GM21515 (cell line): Measurements from ENCODE around the gene MAGI1.

ENCODE experiments used
- ATAC-seq: cut with Tn5 transposase; IDR thresholded peaks from one replicate; pipeline ENCODE4 v1.9.1; 2021; ENCODE audit not compliant: unreplicated experiment

MAGI1 gene

DNA sequence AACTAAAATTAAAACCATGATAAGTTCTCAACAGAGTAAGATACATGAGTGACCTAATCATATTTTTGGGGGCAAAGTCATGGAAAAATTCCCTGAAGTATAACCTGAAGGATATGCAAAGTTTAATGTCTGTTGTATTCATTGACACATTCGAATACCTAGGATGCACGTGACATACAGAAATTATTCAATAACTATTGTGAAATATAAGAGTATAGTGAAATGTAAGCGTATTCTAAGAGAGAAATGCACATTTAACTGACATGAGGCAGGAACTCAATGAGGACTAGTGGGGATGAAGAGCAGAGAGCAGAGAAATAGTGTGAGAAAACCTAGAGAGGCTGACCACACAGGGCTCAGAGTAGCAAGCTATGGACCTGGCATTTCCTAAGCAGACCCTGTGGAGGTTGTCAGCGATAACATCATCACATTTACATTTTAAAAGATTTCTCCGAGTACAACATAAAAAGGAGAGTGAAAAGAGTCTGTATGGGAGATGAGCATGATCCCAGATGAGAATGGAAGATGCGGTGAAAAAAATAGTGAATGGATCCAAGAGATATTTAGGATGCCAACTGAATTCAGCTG is 588.8 kb downstream of the MAGI1 start:
- no peak for ATAC-seq

DNA sequence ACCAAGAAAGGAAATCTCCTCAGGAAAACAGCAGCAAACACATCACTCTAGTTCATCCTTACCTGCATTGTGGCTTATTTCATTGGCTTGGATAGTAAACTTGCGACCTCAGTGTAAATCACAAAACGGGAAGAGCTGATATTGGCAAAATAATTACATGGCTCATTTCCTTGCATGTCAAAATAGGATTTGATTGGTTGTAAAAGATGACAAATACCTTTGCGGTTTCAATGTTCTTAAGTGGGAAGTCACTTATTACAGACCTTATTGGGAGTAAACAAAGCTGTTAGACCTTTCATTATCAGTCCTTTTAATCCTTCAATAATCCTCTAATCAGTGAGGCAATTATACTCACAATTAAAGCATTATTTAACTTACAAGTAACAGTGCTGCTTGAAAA is 590.6 kb downstream of the MAGI1 start:
- no peak for ATAC-seq

DNA sequence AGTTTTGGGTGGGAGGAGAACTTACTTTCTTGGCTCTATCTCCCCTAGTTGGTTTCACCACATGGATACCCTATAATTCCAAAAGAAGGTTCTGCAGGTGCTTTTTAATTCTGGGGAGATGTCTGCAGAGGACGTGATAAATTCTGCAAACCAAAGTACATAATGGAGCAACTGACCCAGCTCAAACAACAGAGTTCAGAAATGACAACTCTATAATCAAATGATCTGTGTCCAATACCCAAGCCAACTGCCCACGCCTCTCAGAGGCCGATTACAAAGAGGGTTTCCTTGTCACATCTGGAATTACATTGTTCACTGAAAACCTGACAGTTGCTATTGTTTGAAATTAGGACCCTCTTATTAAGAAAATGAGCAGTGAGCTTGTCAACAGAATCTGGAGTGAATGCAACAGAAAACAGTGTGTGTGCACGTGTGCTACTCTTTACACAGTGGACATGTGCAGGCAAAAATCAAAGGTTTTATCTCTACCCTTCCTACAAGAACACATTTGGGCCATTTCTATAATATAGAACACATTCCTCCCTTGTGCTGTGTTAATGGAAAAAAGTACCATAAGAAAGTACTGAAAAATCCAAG is 593.0 kb downstream of the MAGI1 start:
- no peak for ATAC-seq

DNA sequence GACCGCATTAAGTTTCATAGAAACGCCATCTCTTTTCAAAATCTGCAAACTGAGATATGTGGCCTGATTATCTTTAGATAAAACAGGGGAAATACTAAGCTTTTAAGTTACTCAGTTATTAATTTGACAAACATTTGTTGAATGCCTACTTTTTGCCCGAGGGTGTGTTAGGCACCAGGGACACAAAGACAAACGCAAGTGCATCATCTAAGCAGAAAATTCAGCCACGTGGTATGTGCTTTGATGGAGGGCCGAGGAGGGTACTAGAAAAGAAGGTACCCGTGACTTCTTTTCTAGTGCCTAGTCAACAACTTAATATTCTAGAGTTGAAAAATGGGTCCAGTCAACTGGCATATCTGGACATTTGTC is 594.3 kb downstream of the MAGI1 start:
- ATAC-seq, result no peak

DNA sequence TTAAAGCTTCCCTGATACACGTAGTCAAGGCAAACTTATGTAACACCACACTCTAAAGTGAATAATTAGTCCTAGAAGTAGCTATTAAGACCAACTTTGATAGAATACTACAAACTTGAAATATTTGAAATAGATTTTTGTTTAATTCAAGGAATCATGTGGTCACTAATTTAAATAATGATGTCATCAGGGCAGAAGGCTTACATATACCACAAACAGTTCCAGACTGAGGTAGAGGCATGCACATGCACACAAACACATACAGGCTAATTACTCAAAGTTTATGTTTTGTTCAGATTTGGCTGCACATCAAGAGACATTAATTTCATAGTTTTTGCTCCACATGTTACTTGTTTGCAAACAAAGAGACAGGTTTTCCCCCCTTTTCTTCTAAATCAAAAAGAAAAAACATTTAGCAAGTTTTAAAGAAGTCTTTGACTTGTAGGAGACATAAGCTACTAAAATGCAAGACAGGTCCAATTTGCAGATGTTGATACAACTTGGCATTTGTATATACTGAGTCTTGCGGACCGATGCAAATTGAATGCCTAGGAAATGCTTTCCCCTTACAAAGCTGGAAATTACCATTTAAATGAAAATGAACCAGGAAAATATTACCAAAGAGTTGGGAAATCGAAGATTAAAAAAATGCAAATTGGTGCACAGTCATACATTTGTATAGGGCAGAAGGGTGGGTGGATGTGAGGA is 594.8 kb downstream of the MAGI1 start:
- ATAC-seq, result no peak

DNA sequence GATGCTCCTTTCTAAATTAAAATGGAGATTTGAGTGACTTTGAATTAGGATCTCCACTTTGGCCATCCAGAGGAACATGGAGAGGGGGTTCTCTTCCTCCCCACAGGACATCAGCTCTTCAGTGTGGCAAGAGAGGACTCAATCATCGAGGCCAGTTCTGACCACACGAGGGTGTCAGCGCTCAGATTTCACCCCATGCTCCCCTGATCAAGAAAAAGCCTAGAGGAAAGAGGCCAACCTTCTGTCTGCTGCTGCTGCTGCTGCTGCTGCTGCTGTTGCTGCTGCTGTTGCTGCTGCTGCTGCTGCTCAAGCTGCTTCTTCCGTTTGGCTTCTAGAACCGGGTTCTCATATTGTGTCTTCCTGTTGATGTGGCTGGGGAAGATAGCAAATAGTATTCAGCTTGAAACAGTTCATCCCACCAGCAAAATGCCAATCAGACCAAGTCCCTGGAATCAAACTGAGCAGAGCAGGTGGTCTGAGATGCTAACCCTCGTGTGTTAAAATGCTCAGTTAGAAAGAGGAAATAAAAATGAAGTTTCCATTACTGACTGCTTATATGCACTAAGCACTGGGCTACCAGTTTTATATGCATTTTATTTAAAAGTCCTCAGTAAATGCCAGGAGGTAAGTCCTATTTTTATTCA is 599.0 kb downstream of the MAGI1 start:
- no peak for ATAC-seq

DNA sequence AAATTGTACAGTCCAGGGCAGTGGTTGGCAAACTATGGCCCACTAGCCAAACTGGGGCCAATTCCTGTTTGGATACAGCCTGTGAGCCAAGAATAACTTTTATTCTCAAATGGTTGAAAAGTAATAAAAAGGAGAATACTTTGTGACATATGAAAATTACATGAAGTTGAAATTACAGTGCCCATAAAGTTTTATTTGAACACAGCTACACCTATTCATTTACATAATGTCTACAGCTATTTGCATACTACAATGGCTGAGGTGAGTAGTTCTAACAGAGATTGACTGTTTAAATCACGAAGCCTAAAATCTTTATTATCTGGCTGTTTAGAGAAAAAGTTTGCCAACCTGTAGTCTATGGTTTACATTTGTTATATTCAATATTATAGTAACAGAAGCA is 600.1 kb downstream of the MAGI1 start:
- no peak for ATAC-seq

DNA sequence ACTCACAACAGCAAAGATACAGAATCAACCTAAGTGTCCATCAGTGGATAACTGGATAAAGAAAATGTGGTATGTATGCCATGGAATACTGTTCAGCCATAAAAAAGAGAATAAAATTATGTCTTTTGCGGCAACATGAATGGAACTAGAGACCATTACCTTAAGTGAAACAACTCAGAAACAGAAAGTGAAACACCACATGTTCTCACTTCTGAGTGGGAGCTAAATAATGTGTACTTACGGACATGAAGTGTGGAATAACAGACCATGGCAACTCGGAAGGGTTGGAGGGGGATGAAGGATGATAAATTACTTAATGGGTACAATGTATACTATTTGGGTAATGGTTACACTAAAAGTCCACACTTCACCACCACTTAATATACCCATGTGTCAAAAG is 600.6 kb downstream of the MAGI1 start:
- no peak for ATAC-seq

DNA sequence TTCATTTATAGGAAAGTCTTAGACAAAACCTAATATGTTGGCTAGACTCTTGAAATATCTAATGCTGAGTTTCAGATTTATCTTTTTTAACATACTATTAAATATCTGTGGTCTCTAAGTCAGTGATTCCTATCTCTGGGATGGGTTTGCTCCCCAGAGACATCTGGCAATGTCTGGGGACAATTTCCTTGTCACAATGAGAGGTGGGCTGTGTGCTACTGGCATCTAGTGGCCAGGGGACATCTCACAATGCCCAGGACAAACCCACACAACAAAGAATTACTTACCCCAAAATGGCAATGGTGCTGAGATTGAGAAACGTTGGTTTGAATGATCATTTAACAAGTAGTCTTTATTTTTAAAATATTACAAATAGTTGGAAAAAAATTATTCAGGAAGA is 602.1 kb downstream of the MAGI1 start:
- no peak for ATAC-seq

DNA sequence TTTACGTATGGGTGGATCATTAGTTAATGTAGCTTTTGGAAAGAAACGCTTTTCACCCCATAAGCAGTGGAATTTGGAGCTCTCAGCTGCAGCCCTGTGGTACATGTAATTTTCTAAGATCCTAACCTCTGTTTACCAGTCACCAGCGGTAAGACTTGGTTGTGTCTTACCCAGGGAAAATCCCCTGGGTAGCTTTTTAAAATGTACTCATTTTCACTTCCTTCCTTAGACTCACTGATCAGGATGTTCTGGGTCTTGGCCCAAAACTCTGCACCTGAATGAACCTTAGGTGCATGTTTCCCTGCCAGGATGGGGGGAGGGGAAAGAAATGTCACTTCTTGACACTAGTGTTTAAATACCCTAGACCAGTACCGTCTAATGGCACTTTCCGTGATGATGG is 605.2 kb downstream of the MAGI1 start:
- no peak for ATAC-seq

DNA sequence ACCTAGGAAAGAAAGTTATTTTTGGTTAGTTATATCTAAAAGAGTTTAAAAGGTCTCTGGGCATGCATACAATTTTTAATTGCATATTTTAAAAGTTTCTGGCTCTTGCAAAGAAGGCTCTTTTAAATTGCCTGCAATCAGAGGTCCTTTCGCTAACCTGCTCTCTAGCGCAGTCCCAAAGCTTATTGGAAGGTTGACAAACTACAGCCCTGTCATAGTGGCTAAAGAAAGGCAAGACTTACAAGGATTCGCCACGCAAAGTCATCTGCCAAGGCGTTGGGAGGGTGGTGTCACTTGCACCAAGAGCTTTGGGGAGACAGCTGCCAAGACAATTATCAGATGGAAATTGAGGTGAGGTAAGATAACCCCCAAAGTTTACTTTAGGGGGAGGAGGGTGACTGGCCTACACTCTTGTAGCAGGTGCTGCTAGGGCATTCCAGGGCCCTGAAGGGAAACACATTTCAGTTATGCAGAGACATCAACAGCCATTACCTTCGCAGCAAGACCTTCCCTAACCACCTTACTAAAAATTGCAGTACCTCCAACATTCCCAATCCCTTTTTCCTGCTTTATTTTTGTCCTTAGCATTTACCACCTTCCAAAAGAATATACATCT is 606.2 kb downstream of the MAGI1 start:
- ATAC-seq, result no peak

DNA sequence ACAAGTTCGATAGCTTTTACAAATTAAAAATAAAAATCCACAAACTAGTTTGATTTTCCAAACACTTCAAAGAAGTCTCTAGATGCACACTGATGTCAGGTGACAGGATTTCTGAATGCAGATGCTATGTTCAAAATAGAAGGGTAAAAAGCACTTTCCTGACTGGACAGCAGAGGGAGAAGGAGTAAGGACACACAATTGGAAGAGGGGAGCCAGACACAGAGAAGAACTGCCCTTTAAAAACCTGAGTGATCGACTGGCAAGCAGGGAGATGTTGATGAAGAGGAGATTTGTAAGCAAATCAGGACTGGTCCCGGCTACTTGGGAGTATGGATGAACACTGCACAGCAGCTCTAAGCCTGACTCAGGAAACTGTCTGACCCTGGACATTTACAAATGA is 612.8 kb downstream of the MAGI1 start:
- ATAC-seq, result no peak

DNA sequence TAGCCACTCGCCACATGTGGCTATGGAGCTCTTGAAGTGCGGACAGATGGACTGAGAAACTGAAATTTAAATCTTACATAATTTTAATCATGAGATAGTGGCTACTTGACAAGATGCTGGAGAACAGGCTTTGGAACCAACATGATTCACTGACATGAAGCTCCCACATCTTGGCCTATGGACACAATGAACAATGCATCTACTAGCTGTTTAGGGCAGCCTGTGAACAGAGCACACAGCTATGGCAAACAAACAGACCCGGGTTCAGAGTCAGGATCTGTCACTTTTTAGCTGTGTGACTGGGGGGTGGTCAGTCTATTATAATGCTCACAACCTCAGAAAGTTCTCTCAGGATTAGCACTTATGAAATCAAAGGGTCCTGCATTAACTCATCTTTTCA is 616.6 kb downstream of the MAGI1 start:
- no peak for ATAC-seq

DNA sequence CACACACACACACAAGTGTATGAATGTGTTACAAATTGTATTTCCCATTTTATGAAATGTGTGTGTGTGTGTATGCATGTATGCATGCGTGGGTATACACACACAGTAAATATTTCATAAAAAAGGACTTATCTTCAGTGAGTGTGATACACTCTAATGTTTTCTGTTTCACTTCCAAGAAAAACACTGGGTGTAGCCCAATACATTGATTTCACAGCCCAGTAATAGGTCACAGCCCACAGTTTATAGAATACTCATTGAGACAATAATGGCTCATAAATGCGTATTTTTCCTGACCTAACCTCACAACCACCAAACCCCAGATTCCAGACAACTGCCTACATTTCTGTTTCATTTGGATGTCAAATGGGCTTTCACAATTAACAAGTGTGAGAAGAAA is 619.5 kb downstream of the MAGI1 start:
- no peak for ATAC-seq

DNA sequence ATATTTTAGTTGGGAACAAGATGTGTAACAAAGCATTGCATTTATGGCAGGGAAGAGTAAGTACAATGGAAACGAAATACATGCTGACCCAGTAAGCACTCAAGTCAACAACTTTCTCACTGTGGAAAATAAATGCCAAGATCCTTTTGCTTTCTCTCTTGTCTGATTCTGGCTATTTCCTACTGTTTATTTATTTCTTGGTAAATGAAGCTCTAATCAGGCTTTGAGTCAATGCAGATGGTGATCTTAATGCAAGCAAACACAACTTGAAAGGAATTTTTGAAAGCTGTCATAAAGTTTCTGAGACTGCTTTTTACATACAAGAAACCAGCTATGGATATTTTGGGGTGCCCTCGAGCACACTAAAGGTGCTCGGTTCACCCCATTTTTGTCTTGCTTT is 624.8 kb downstream of the MAGI1 start:
- no peak for ATAC-seq

DNA sequence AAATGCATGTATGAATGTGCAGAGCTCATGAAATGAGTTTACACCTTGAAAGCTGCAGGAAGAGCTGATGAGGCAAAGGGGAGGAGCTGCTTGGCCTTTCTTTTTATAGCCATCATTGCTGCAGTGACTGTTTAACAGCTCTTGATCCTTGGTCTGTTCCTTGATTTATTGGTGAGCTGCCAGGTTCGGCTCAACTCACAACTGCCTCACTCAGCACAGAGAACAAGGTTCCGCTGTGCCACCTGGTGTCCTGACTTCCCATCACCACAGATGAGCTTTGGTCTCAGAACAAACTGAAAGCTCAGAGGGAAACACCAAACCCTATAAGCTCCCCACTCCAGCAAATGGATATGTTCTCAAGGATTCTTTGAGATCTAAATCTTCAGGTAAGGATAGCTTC is 626.1 kb downstream of the MAGI1 start:
- ATAC-seq, result no peak

DNA sequence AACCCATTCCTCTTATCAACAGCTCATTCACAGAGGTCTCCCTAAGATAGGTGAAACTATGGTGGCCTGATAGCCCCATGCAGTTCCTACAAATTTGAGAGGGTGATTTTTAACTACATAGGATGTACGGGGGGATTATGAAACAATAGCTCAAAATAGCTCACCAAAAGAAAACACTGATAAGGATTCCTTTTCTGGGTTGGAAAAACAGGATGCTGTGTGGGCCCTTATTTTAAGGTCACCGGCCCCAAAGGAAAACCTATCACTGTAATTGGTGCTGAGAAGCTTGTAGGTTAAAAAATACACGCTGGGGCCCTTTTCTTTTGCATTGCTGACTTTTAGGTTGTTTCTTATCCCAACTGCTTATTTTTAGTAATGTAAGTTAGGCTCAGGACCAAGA is 627.4 kb downstream of the MAGI1 start:
- ATAC-seq, result no peak

DNA sequence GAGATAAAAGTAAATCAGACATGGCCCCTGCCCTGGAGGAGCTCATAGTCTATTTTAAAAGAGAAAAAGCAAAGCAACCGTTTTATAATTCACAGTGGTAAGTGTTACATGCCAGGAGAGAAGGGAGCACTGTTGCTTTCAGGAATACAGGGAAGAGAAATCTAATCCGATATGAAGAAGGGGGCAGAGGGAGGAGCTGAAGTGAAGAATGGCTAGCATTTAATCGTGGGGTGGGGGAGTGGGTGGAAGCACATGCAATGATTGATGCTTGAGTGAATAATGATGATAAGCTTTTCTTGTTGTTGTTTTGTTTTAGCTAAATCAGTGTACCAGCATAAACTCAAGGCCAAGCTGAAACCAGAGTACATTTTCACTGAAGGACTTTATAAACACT is 629.5 kb downstream of the MAGI1 start:
- no peak for ATAC-seq

DNA sequence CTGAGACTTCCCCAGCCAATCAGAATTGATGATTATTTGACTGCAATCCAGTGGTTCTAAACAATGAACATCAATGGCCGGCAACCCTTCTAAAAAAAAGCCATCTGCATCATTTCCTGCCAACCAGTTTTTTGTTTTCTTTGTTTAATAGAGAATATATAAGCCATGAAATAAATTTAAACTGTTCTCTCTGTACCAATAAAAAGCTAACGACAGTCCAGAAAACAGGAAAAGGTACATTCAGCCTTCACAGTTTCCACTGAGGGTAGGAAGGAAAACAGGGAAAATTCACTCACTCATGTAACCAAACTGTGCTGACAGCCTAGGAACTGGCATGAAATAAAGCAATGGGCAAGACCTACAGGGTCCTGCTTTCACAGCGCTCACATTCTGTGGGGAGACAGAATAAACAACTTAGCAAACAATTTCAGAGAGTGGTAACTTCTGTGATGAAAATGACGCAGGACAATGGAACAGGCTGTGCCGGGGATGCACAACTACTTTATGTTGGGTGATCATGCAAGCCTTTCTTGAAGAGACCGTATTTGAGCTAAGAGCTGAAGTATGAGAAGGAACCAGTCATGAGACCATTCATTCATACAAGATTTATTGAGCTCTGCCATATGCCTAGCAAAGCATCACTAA is 630.1 kb downstream of the MAGI1 start:
- no peak for ATAC-seq

DNA sequence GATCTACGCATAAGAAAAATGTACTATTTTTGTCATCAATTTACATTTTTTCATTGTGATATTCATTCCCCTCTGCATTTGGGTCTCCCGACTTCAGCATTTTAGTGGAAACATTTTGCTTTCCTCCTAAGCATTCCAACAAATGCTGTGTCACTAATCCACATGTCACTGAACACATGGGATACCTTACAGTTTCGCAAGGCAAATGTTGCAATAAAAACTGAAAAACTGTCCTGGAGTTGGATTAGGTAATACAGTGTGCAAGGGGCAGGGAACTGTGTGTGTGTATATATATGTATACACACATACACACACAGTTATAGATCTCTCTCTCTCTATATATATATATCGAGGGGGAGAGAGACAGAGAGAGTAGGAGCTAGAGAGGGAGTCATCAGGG is 632.2 kb downstream of the MAGI1 start:
- no peak for ATAC-seq

DNA sequence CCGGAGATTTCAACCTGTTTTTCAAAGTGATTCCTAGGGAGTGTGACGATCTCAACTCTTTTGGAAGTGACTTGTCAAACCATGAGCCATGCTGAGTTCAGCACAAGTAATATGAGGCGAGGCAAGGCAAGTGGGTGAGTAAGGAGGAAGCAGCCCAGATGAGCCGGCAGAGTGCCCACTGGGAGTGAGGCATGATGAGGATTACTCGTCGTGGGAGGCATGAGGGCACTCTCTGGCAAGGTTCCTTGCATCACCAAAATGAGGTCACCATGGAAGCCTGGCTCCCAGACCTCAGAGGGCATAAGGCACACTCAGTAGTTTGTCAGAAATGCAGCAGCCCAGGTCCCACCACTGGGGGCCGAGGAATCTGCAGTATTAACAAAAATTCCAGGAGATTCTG is 636.1 kb downstream of the MAGI1 start:
- ATAC-seq, result no peak
